ENCODE results near the gene PRDM2.
A peak's percentile ranks its signal among the peaks of the same experiment; 100 is the strongest.
"Not testable (repeated sequence)": the region's sequence is repeated elsewhere in the genome, so short reads cannot be mapped to it uniquely, and the experiment has no call there.

PRDM2 gene

DNA sequence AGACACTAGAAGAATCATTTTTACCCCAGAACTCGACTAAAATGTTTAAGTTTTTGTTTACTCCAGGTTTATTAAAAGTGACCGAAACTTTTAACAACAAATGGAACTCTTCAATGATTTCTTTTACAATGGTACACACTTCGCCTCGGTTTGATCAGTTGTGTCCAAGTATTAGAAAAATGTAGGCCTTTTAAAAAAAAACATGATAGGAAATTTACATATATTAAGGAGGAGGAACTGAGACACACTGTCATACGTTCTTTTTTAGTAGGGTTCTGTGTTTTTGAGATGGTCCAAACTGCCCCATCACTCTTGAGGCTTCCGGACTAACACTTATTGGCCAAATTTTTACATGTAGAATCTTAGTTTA lies 1.3 kb downstream of the PRDM2 start:
- DNase-seq = peak in 1 of 2 donors; percentile 46

DNA sequence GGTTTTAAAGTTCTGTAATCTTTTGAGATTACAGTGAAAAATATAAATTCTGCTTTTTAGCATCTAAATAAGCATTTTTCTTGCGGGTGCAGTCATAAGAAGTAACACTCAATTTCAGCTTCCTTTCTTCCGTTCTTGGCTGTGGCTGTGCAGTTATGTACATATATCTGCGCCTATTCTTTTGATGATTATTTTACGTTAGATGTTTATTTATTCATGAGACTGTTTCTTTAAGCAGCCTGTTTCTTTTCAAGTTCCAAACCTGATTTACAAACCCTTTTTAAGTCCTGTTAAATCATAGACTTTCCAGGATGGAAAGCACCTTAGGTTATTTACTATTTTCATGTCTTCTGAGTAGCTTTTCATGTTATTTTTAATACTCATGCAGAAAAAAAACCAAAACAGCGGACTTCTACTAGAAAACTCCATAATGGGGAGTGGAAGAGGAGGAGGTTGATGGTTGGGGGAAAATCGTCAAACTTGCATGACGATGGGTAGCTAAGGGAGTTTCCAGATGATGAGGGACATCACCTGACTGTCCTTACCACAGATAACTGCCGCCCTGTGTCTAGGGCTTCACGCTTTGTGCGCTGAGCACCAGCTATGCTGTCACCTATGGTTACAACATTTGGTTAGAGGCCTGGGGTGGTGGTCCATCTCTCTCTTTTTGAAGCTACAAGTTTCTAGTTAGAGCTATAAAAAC lies 2.6 kb downstream of the PRDM2 start:
- DNase-seq = peak; percentile 88 to 92

DNA sequence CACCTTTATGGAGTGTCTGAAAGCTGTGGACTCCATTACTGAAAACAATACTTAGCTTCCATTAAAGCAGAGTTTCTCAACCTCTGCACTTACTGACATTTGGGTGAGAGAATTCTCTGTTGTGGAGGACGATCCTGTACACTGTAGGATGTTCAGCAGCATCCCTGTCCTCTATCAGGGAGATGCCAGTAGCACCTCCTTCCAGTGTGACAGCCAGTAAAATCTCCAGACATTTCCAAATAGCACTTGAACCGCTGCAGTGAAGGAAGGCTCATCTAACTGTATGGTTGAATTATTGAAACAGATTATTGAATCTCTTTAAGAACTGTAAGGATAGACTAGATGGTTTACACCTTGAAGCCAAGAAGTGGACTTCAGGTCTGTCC lies 3.1 kb downstream of the PRDM2 start:
- no peak for DNase-seq

DNA sequence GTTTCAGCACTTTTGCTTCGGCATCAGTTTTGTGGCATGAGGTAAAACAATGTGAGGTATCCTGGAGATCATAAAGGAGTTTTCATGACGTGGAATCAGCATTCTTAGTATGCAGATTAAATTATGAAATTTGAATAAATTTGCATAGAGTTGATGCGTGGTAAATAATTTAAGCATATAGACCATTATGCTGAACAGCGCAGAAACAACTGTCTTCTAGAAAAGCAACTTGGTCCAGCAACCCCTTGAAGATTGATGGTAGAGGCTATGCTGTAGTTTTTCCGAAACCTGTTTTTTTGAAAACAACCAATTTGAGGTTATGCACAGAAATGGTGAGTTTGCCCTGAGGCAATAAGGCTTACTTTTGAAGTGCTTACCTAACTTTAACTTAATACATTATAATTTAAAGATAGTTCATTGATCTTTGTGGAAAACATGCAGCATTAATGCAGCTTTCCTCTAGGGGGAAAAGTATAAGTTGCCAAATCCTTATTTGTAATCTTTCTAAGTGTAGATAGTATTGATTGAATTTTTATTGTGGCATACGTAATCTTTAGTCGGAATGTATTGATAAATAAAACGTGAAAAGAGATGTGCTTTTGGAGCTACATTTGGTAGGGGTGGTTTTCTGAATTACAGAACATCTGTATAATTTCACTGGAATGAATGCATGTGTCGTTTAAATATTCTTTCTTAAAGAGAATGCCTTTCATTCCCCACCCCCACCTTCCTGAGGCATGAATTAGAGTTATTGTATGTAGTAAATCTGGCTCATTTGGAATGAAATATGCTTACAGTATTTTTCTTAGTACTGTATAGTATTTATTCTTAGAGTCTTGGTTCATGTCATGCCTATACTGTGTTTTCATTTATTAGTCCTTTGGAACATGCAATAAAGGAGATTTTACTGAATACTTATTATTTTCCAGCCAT lies 3.8 kb downstream of the PRDM2 start:
- DNase-seq = no peak

DNA sequence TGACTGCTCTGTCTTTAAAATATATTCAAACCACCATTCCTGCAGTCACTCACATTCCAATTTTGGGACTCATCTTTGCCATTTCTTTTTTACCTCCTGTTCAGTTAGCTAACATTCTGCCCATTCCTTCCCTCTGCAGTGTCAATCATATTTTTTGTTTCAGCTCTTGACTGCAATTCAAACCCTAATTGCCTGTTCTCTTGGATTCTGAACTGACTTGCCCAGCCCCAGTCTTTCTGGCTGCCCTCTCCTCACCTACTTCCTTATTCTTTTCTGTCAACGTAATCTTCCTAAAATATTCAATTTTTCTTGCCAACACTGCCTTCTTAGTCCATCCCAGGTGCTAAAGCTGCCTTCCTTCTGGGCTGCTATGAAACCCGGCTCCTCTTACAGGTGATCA lies 6.1 kb downstream of the PRDM2 start:
- DNase-seq = no peak

DNA sequence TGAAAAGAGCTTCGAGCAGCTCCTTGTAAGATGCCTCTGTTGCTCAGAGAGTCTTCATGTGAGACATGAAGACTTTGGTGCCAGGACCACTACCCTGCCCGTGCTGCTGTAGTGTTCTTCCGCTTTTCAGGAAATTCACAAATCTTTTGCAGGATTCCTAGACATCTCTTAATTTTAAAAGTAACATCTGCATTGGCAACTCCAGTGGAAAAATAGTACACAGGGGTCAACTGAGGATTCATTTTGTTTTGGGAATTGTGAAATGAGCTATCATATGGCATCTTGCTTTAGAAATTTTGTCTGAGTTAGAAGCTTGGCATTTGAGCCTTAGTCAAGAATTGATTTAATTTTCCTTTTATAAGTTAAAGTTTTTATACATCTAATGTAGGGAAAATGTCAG lies 7.2 kb downstream of the PRDM2 start:
- no peak for DNase-seq

DNA sequence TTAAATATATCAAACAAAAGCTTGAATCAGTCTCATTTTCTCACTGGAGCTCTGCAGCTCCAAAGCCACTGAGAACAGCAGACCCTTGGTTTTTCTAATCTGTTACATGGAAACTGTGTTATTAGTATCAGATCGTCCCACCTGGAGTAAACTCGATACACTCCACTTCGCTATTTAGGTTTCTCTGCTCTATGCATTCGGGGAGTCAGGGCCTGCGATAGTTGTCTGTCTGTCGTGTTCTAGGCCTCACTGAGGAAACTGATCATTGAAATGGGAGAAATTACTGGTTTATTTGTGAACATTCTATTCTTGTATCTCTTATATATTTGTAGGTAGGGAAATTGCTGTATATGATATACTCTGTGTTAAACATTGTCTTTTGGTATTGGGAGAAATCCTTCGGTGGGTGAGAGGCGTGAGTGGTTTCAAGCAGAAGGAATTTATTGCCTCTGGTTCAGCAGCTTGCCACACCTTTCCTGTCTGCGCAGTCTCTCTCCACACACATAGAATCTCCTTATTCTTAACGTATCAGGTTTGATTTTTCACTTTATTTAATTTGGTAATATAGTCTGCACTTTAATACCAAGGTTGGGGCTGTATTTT lies 8.5 kb downstream of the PRDM2 start:
- no peak for DNase-seq

DNA sequence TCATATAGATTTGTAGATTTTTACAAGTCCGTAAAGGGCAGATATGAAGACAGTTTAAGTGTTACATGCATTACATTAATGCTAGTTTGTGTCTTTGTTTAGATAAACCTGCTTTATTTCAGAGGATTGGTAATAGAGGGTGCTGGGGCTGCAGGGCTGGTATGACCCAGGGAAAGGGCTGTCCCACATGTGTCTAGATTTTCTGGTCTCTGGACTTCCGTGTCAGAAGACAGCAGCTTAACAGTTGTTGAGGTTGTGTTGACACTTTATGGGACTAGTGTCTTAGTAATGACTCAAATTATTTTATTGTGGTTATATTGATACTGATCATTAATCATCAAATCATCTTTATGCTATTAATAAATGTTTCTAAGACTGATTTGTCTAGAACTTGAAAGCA lies 10.1 kb downstream of the PRDM2 start:
- no peak for DNase-seq

DNA sequence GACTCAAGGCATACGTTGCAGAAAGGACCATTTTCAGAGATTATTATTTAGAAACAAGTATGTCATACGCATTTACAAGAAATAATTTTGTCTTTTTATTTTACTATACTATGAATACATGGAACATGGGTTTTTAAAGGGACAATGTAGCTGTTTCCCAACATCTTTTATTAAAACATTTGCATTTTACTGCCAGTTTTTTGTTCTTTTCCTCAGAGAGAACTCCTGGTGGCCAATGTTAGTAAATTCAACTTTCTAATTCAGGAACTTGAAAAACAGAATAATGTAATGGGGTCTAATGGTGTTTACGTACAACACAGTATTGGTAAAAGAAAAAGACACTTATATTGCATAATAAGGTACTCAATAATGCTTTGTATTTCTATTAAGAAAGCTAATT lies 14.9 kb downstream of the PRDM2 start:
- DNase-seq = no peak

DNA sequence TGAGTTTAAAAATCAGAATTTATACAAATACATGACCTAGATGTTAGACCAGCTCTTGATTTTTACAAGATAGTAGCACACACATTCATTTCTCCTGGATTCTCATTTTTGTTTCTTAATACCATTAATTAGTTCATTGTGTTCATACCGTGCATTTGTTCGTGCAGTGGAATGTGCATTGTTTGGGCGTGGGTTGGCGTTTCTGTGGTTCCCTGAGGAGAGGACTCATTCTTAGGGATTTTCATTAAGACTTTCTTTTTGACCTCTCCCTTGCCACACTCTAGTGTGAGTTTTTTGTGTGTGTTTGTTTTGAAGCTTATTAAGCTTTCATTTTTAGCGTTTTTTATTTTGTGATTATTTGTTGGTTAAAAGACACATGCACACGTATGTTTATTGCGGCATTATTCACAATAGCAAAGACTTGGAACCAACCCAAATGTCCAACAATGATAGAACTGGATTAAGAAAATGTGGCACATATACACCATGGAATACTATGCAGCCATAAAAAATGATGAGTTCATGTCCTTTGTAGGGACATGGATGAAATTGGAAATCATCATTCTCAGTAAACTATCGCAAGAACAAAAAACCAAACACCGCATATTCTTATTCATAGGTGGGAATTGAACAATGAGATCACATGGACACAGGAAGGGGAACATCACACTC lies 15.8 kb downstream of the PRDM2 start:
- DNase-seq = not testable (repeated sequence)

DNA sequence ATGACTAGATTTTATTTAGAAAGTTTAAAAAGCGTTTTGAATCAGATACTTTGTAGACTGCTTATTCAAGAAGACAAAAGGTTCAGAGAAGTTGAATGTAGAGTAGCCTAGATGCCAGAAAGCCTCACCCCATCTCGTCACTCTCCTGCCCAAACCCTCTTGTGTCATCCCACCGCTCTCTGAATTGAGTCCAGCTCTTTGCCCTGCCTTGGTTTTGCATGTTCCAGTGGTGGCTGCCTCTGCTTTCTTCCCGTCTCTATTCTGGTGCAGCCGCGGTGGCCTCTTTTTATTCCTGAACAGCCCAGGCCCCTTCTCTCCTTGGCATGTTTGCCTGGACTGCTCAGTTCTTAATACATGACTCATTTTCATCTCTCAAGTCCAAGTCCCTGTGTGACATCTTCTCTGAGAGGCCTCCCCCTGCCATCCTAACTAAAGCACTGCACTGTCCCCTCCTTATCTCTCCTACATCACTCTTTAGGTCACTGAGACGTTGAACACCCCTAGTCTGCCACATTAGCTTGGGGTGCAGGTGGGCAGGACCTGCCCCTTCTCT lies 22.9 kb downstream of the PRDM2 start:
- DNase-seq = no peak

DNA sequence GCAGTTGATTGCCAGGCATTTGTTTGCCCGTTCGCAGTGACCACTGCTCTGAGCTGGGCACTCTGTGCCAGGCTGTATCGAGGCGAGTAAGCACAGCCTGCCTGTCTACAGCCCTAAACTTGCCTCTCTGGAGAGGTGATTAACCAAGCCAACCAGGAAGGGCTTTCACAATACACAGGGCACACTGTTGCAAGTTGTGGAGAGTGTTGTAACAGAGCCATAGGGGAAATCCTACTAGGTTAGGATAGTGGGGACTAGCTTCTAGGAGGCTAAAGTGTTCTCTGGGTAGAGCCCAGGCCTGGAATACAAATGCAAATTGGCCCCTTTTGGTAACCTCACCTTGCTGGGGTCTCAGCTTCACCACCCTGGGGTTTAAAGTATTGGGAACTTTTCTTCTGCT lies 23.8 kb downstream of the PRDM2 start:
- DNase-seq = peak in 1 of 2 donors; percentile 47

DNA sequence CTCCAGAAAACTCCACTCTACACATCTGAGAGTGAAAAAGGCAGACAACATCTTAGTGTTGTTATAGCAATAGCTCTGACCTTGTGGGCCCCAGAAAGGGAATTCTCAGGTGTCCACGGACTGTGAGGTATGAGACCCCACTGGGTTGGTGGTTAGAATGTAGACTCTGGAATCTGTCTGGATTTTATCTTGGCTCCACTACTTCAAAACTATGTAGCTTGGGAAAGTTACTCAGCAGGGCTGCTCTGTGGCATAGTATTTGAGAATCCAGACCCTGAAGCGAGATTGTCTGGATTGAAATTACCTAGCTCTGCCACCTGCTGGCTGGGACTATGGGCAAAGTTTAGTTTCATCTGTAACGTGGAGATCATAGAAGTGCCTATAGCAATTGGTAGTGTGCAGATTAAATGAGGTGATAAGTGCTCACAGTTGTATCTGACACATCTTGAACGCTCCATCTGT lies 25.8 kb downstream of the PRDM2 start:
- peak; percentile 69 to 79 for DNase-seq

DNA sequence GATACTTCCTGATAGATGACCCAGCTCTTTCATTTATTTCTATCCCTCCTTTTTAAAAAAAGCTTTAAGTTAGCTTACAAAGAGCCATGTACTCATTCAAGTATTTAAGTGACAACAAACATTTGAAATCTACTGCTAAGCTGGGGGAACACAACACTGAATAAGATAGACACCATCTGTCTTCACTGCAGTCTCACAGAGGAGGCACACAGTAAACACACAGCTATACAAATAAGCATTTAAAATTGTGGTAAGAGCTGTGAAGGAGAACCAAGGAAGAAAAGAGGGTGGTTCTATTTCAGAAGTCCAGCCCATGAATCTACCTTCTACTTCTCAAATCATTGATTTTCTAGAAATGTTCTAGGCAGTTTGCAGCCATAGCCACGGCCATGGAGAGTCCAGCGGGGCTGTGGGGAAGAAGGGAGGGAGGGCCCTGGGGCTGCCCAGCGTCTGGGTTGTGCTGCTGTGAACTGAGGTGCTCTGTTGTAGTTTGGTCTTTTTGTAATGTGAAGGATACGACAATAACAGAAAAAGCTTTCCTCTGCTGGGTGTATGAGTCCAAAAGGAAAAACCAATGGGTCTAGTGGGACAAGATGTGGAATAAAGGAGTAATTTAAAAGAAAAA lies 28.2 kb downstream of the PRDM2 start:
- no peak for DNase-seq

DNA sequence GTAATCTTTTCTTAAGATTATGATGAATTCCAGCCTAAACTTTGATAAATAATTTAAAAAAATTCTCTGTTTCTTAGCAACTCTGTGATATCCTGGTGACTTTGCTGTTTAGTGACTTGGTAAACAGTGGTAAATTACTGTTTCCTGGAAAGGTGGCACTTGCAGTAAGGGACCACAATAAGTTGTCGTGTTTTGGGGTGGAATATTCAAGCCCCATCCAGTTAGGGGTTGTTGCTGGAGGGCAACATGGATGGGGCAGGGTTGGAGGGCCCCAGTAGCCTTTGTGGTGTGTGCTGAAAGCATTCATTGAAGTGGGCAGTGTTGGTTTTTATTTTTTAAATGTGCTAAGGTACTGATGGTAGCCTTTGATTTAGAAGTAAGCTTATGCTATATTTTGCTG lies 30.3 kb downstream of the PRDM2 start:
- peak; percentile 54 to 81 for DNase-seq

DNA sequence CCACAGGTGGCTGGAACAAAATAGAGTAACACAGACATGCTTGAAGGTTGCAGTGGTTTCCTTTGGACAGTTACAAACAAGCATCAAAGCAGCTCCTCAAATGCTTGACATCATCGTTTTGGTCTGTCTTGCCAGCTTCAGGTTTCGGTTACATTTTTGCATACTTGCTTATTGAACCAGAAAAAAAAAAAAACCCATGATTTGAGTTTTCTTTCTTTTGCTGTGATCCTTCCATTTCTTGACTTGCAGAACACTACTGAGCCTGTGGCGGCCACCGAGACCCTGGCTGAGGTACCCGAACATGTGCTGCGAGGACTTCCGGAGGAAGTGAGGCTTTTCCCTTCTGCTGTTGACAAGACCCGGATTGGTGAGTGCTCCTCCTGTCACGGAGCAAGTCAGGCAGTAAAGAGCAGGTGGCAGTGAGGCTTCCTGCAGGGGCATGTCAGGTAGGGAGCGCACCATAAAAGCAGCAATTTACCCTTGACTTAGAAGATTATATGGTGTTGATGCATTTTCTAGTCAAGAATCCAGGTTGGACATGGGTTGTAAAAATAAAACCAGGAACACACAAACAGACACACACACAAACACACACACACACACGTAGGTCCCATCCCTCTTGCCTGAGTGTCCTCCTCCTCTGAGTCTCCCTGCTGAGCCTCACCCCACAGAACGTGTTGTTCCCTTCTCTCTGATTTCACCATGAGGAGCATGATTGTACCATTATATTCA lies 30.9 kb downstream of the PRDM2 start:
- DNase-seq = peak; percentile 93

DNA sequence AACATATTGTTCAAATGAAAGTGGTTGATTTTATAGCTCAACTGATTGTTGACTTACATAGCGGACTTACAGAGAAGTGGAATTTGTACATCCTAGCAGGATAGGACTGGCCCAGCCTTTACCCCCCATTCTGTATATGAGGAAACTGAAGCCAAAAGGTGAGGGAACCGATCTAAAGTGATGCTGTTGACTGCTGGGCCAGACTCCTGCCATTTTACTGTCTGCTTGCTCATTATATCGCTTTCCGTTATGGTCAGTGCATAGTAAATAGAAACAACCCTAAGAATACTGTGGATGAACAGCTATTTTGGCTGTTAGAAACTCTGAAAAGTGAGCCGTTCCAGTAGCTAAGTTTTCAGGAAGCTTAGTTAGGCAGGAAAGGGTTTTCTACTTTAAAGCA lies 31.9 kb downstream of the PRDM2 start:
- DNase-seq = no peak

DNA sequence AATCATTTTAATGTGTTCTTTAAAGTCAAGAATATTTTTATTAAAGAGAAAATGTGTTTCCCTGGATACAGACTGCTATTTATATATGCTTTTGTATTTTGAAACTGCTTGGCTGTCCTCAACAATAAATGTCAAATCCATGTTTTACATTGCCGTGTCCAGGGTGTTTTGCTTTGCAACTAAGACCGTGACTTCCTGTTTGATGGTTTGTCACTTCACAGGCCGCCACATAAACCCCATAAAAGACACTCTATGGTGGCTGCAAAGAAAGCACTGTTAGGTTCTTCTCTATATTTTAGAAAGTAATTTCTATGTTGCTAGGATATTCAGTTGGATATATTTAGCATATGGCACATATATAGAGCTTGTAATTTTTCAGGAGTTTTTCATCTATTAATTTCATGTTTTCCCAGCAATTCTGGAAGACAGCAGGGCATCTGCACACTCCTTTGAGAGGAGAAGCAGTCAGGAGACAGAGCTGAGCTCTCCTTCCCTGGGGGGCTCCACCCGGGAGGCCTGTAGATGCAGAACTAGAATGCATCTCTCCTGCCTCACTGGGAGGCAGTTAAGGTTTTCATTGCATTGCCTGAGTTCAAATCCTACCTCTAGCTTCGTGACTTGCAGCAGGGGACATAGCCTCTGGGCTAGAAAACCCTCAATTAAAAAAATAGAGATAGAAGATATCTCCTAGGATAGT lies 33.1 kb downstream of the PRDM2 start:
- DNase-seq = peak; percentile 47 to 76

DNA sequence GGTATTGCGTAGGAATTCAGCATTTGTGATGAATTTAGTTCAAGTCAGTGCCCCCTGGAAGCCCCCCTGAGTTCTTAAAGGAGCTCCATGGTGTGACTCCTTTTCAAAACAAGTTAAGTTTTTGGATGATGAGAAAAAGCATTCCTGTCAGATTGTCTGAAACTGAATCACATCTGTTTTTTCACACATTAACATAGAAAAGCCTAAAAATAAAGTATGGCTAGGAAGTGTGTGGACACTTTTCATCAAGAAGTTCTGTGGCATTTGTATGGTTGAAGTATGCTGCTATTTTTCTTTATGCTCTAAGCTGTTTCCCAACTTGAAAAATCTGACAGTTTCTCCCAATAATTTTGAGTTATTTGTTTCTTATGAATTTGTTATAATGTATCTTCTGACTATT lies 33.7 kb downstream of the PRDM2 start:
- DNase-seq = no peak

DNA sequence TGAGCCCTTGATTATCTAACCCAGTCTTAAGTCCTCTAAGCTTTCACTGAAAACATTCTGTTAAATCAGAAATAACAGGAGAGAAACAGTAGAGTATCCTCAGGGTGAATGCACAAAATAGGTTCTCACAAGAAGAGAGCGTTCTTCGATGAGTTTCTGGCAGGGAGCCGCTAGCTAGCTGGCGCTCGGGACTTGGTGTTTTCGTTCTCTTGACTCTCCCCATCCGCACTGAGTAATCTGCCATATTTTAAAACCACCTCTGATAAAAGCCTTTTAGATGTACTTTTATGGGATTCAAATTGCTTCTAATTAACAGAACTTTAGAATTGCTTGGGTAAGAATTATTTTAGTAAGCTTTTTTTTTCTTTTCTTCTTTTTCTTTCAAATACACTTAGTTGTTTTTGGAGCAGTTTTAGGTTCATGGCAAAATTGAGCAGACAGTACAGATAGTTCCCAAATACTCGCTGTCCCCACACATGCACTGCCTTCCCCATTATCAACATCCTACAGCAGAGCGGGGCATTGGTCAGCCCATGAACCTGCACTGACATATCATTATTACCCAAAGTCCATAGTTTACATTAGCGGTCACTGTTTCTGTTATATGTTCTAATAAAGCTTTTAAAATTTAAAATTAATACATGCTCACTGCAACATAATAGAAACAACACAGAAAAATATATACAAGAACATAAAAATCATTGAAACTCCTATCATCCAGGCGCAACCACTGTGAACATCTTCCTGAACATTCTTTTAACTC lies 35.4 kb downstream of the PRDM2 start:
- no peak for DNase-seq

All from CD4-positive, alpha-beta T cell treated with Interferon alpha-2 for 1 hour (primary cell).